ENCODE measurements around the gene ZNF19.

- no peak for TF ChIP-seq CTCF (IDR thresholded peaks at IDR 0.05; ENCODE audit: low read length)
- TF ChIP-seq EZH2 (optimal IDR thresholded peaks at IDR 0.05; ENCODE audit: low read depth, low read length), result no peak
- no peak for TF ChIP-seq EZH2phosphoT487 (IDR thresholded peaks at IDR 0.05; ENCODE audit: low read length)
Observed at GRCh38 chr16:71431991-71432390, 57.1 kb downstream of the ZNF19 start.
